BLaER1 treated with 17β-estradiol and CSF1 and Interleukin-3, amounts not matched to agents 10 nM and 100 nM (cell line): ENCODE results near the gene ARF3.
A peak's percentile ranks its signal among the peaks of the same experiment; 100 is the strongest.

ENCODE experiments used
- H3K27ac ChIP-seq, 11 experiments: shearing (Covaris generic); formaldehyde crosslinking; 2 replicates each; pipeline ENCODE4 v1.8.1; 2022
- H3K27me3 ChIP-seq, 11 experiments: shearing (Covaris generic); formaldehyde crosslinking; 2 replicates each; pipeline ENCODE4 v1.8.1; 2022
- H3K36me3 ChIP-seq, 11 experiments: shearing (Covaris generic); formaldehyde crosslinking; 2 replicates each; pipeline ENCODE4 v1.8.1; 2022
- H3K4me1 ChIP-seq, 10 experiments: shearing (Covaris generic); formaldehyde crosslinking; 2 replicates each; pipeline ENCODE4 v1.8.1; 2022
- H3K4me2 ChIP-seq, 11 experiments: shearing (Covaris generic); formaldehyde crosslinking; 2 replicates each; pipeline ENCODE4 v1.8.1; 2022
- H3K4me3 ChIP-seq, 10 experiments: shearing (Covaris generic); formaldehyde crosslinking; 2 replicates each; pipeline ENCODE4 v1.8.1; 2022
- H3K9ac ChIP-seq, 11 experiments: shearing (Covaris generic); formaldehyde crosslinking; 2 replicates each; pipeline ENCODE4 v1.8.1; 2022
- H3K9me3 ChIP-seq, 11 experiments: shearing (Covaris generic); formaldehyde crosslinking; replicated peaks in 1 of 11; 2 replicates each; pipeline ENCODE4 v1.8.1; 2022
- H4K20me1 ChIP-seq, 11 experiments: shearing (Covaris generic); formaldehyde crosslinking; 2 replicates each; pipeline ENCODE4 v1.8.1; 2022
- Cebpa-rat ChIP-seq, 11 experiments: shearing (Covaris generic); IDR thresholded peaks; 2 replicates each; pipeline ENCODE4 v1.8.1; 2022

The ARF3 gene

DNA sequence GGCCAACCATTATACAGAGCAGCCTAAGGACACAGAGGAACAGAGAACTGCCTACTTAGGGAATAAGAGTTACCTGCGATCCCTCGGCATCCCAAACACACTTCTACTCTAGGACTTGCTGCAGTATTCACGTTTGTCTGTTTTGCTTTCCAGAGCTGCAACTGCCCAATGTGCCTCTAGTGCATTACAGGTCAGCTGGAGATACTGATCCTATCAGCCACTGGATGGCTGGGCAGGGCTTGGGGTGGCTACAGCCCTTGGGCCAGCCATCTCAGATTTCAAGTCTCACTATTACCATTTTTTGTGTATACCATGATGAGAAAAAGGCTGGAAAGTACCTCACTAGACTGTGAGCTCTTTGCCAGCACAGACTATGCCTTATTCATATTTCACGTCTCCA is 4.6 kb downstream of the ARF3 start:
- no peak for TF ChIP-seq Cebpa-rat (IDR thresholded peaks at IDR 0.05)
- H4K20me1 ChIP-seq, result peaks cover 63 to 90% (median 86%) of the 10 kb centered on the region in 11 experiments
- no peak overlapping the region for H3K27ac ChIP-seq
- peaks cover 50 to 80% (median 65%) of the 10 kb centered on the region in 11 experiments for H3K36me3 ChIP-seq
- no peak overlapping the region; a peak in 1 of 22 replicates for H3K4me2 ChIP-seq
- H3K9ac ChIP-seq, result no peak overlapping the region
- no peak overlapping the region for H3K4me3 ChIP-seq
- peaks cover 22 to 48% (median 28%) of the 10 kb centered on the region in 10 experiments for H3K4me1 ChIP-seq
- H3K9me3 ChIP-seq, result no peaks in the 10 kb centered on the region
- H3K27me3 ChIP-seq, result no peaks in the 10 kb centered on the region

DNA sequence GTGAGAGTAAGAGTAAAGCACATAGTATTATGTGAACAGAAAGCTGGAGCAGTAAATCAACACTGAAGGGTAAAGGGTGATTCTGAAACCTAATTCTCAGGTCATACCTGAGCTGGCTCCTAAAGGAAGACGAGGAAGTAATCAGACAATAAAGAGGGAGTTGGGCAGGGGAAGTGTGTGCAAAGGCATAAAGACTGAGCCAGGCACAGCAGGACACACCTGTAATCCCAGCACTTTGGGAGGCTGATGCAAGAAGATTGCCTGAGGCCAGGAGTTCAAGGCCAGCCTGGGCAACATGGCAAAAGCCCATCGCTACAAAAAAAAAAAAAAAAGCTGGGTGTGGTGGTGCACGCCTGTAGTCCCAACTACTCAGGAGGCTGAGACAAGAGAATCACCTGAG is 9.6 kb downstream of the ARF3 start:
- Histone ChIP-seq H3K9me3 (no peaks in the 10 kb centered on the region), H3K4me3 (no peak overlapping the region), H3K27me3 (no peaks in the 10 kb centered on the region), H3K4me2 (no peak overlapping the region), H4K20me1 (peaks cover 86 to 100% (median 100%) of the 10 kb centered on the region in 11 experiments), H3K9ac (no peak overlapping the region), H3K36me3 (peaks cover 39 to 99% (median 80%) of the 10 kb centered on the region in 11 experiments), H3K4me1 (peaks cover 0 to 24% (median 1%) of the 10 kb centered on the region in 10 experiments; a peak in 5 of 20 replicates), H3K27ac (no peak overlapping the region)
- TF ChIP-seq Cebpa-rat (IDR thresholded peaks at IDR 0.05), result no peak

DNA sequence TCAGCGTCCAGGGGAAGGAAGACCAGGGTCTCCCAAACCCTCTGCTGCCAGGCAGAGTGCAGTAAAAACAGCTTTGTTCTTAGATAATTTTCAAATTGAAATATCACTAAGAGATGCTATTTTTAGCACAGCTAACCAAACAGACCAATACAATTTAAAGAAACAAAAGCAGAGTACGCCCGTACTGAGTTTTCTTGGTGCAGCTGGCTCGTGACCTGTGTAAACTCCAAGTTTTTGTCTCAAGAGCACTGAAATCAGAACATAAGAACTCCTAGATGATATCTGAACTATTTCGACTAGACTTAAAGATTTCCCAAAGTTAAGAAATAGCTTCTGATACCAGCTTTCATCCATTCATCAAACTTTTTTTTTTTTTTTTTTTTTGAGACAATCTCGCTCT is 10.3 kb downstream of the ARF3 start:
- Histone ChIP-seq H3K9ac (no peak overlapping the region), H3K27ac (no peak overlapping the region), H3K4me3 (no peak overlapping the region), H3K4me2 (no peak overlapping the region), H4K20me1 (peaks cover 85 to 100% (median 100%) of the 10 kb centered on the region in 11 experiments), H3K27me3 (no peaks in the 10 kb centered on the region), H3K4me1 (peaks cover 0 to 29% (median 2%) of the 10 kb centered on the region in 10 experiments; a peak in 6 of 20 replicates), H3K36me3 (peaks cover 37 to 99% (median 78%) of the 10 kb centered on the region in 11 experiments), H3K9me3 (no peaks in the 10 kb centered on the region)
- TF ChIP-seq Cebpa-rat (IDR thresholded peaks at IDR 0.05), result no peak

DNA sequence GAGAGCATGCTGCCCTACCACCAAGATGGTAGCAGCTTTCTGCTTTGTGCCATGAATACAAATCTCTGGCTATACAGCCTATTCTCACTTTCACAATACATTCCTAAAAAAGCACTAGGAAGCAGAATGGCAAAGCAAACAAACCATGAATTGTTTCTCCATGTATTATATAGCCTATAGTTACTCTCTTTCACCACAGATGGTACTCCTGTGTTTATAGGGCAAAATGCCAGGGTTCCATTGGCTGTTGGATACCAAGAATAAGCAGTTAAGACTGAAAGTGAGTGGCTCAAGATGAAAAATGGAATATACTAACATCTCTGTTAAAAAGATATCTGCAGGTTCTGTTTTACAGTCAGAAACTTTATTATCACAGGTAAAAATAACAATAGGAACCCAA is 11.1 kb downstream of the ARF3 start:
- Histone ChIP-seq H3K36me3 (peaks cover 38 to 99% (median 73%) of the 10 kb centered on the region in 11 experiments), H3K4me2 (no peak overlapping the region), H3K4me1 (peaks cover 0 to 36% (median 4%) of the 10 kb centered on the region in 10 experiments; a peak in 10 of 20 replicates), H4K20me1 (peaks cover 85 to 100% (median 100%) of the 10 kb centered on the region in 11 experiments), H3K9me3 (no peaks in the 10 kb centered on the region), H3K27ac (no peak overlapping the region), H3K9ac (no peak overlapping the region), H3K4me3 (no peak overlapping the region), H3K27me3 (no peaks in the 10 kb centered on the region)
- TF ChIP-seq Cebpa-rat (IDR thresholded peaks at IDR 0.05), result no peak

DNA sequence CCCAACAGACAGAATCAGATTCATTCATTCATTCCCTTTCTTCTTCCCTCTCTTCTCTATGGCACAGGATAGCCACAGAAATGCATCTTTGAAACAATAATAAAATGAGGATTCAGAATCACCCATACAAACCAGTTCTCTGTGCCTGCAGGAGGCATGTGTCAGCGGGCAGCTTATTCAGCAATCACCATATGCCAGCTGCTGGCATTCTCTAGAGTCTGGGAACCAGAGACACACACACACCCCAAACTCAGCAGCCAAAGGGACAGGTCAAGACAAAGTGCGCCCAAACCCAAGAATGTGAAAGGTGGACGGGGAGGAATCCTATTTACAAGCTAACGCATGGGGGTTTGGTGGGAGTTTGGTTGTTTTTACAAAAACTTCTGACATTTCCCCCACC is 14.1 kb downstream of the ARF3 start:
- H3K9ac ChIP-seq, result no peak overlapping the region
- H3K27ac ChIP-seq, result no peak overlapping the region
- peaks cover 71 to 100% (median 97%) of the 10 kb centered on the region in 11 experiments for H4K20me1 ChIP-seq
- H3K36me3 ChIP-seq, result peaks cover 58 to 97% (median 79%) of the 10 kb centered on the region in 11 experiments
- no peaks in the 10 kb centered on the region for H3K27me3 ChIP-seq
- no peak overlapping the region for H3K4me3 ChIP-seq
- H3K4me2 ChIP-seq, result no peak overlapping the region
- TF ChIP-seq Cebpa-rat (IDR thresholded peaks at IDR 0.05), result no peak
- H3K9me3 ChIP-seq, result no peaks in the 10 kb centered on the region
- peaks cover 0 to 57% (median 19%) of the 10 kb centered on the region in 10 experiments; a peak in 12 of 20 replicates for H3K4me1 ChIP-seq

DNA sequence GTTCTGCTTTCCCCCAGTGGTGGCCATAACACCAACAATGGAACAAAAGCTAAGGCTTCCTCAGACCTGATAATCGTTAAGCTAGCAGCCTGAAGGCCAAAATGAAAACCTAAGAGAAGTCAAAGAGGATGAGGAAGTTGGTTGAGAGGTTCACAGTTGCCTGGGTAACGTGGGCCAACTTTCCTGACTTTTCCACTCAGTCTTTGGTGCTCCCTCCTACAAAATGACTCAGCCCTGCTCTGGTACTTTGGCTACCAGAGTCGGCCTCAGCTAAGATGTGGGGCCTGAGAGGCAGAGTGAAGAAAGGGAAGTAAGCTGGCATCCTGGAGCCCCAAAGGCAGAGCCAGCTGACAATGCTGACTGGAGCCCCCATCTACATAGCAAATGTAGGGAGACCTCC is 17.1 kb downstream of the ARF3 start:
- H4K20me1 ChIP-seq, result peaks cover 58 to 100% (median 94%) of the 10 kb centered on the region in 11 experiments
- no peak overlapping the region for H3K9ac ChIP-seq
- peak overlapping the region in 7 of 11 experiments; percentile 7 to 77 (median 70); a peak in 12 of 22 replicates for H3K4me2 ChIP-seq

DNA sequence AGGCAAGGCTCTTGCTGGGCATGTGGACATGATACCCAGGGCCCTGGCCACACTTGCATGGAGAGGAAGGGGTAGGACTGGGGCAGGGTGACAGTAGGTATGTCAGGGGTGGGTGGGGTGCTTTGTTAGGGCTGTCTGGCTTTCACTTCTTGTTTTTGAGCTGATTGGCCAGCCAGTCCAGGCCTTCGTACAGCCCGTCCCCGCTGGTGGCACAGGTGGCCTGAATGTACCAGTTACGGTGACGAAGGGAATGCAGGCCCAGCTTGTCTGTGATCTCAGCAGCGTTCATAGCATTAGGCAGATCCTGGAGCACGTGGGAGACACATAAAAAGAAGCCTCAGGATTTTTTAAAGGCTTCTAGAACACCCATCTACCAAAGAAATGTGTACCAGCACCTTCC is 18.5 kb downstream of the ARF3 start:
- peak overlapping the region in 1 of 11 experiments; percentile 77; a peak in 2 of 22 replicates for H3K4me2 ChIP-seq

More for the DNA sequence above, 17.1 kb downstream of the ARF3 start:
- H3K4me3 ChIP-seq, result no peak overlapping the region
- no peak for TF ChIP-seq Cebpa-rat (IDR thresholded peaks at IDR 0.05)
- H3K9me3 ChIP-seq, result no peaks in the 10 kb centered on the region
- H3K36me3 ChIP-seq, result peaks cover 77 to 97% (median 86%) of the 10 kb centered on the region in 11 experiments
- peak overlapping the region in 2 of 11 experiments; percentile 42 to 53; a peak in 3 of 22 replicates for H3K27ac ChIP-seq
- H3K4me1 ChIP-seq, result peaks cover 11 to 56% (median 26%) of the 10 kb centered on the region in 10 experiments
- no peaks in the 10 kb centered on the region for H3K27me3 ChIP-seq

DNA sequence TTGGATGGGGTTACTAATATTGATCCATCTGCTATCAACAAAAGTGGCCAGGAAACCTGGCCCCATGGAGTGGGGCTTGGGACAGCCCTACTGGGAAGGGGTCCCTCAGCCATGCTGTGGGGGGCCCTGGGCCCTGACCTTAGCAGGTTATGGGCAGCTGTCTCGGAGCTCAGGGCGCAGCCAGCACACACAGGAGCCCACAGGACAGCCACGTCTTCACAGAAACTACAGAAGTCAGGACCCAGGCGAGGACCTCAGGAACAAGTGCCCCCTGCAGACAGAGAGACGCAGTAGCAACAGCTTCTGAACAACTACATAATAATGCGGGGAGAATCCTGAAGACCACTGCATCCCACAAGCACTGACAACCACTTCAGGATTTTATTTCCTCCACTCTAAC is 20.1 kb downstream of the ARF3 start:
- no peak for TF ChIP-seq Cebpa-rat (IDR thresholded peaks at IDR 0.05)
- H3K4me3 ChIP-seq, result no peak overlapping the region
- no peaks in the 10 kb centered on the region for H3K27me3 ChIP-seq
- no peaks in the 10 kb centered on the region for H3K9me3 ChIP-seq
- no peak overlapping the region for H3K4me2 ChIP-seq
- no peak overlapping the region for H3K27ac ChIP-seq
- H4K20me1 ChIP-seq, result peaks cover 34 to 99% (median 90%) of the 10 kb centered on the region in 11 experiments
- peak overlapping the region in 2 of 11 experiments; percentile 7 to 15; a peak in 1 of 22 replicates for H3K9ac ChIP-seq
- peaks cover 37 to 62% (median 43%) of the 10 kb centered on the region in 10 experiments for H3K4me1 ChIP-seq
- peaks cover 82 to 99% (median 94%) of the 10 kb centered on the region in 11 experiments for H3K36me3 ChIP-seq

More for the DNA sequence above, 18.5 kb downstream of the ARF3 start:
- no peak overlapping the region for H3K9ac ChIP-seq
- peaks cover 81 to 99% (median 92%) of the 10 kb centered on the region in 11 experiments for H3K36me3 ChIP-seq
- no peaks in the 10 kb centered on the region for H3K27me3 ChIP-seq
- H3K4me3 ChIP-seq, result no peak overlapping the region
- no peaks in the 10 kb centered on the region for H3K9me3 ChIP-seq
- TF ChIP-seq Cebpa-rat (IDR thresholded peaks at IDR 0.05), result no peak
- peaks cover 49 to 100% (median 94%) of the 10 kb centered on the region in 11 experiments for H4K20me1 ChIP-seq
- H3K4me1 ChIP-seq, result peaks cover 24 to 60% (median 40%) of the 10 kb centered on the region in 10 experiments
- no peak overlapping the region; a peak in 1 of 22 replicates for H3K27ac ChIP-seq

DNA sequence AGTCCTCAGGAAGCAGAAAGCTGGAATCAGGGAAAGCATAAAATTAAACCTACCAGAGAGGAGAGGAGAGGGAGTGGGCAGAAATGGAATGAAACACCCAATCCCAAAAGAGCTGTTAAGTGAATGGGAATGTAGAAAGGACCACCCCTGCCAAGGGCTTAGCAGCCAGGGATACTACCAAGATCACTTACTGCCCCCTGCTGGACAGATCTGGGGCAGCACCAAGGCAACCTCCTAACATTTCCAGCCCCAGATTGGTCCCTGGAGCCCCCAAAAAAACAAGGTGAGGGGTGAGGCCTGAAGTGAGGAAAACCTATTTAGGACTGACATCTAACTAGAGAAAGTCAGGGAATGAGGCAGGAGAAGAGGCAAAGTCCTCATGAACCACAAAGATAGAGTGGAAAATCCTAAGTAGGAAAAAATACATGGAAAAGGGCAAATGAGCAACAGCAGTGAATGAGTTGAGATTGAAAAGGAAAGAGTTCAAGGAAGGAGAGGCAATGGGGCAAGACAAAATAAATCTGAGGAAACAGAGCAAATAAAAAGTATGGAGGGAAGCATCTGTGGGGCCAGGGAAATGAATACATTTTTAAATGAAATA is 20.8 kb downstream of the ARF3 start:
- no peak for TF ChIP-seq Cebpa-rat (IDR thresholded peaks at IDR 0.05)
- Histone ChIP-seq H4K20me1 (peaks cover 27 to 96% (median 84%) of the 10 kb centered on the region in 11 experiments; a peak in 21 of 22 replicates), H3K4me3 (no peak overlapping the region), H3K4me1 (peaks cover 30 to 58% (median 43%) of the 10 kb centered on the region in 10 experiments), H3K9me3 (no peaks in the 10 kb centered on the region), H3K27ac (no peak overlapping the region), H3K4me2 (no peak overlapping the region), H3K27me3 (no peaks in the 10 kb centered on the region), H3K36me3 (peaks cover 80 to 97% (median 92%) of the 10 kb centered on the region in 11 experiments), H3K9ac (no peak overlapping the region)
